MCF 10A (cell line): Measurements from ENCODE around the gene CNN3. TPM values are rescaled to one million over a fixed set of nuclear protein-coding genes. Genes with fewer than 3 reads are reported as not detected.

Experiments
- BruUV-seq: library from RNA; stranded (reverse); fragments of 400-500 nt; replicated peaks from 2 replicates; lab custom pipeline; 2021; lab: Mats Ljungman, UMichigan
- CTCF ChIA-PET: fragments of 300-600 bp; sonication (Branson Sonifier 250); formaldehyde crosslinking; extraction: SDS; loops from one replicate; lab custom pipeline; 2021; ENCODE audit warnings: antibody characterized with exemption, inconsistent platforms; lab: Yijun Ruan, JAX
- POLR2A ChIA-PET: fragments of 300-600, 350-650 bp; sonication (Branson Sonifier 250); formaldehyde crosslinking; extraction: SDS; loops from one replicate; lab custom pipeline; 2020; ENCODE audit warnings: antibody characterized with exemption, inconsistent platforms; lab: Yijun Ruan, JAX
- DNase-seq: peaks from one replicate; pipeline ENCODE4 v3.0.0-alpha.2; 2018; ENCODE audit not compliant: unreplicated experiment
- H3K27ac Mint-ChIP-seq: one replicate; pipeline ENCODE4 v1.8.0; 2022; ENCODE audit warnings: mild to moderate bottlenecking, low read depth, mixed read lengths; ENCODE audit not compliant: unreplicated experiment
- H3K27me3 Mint-ChIP-seq: one replicate; pipeline ENCODE4 v1.8.0; 2022; ENCODE audit warnings: mixed read lengths; ENCODE audit not compliant: insufficient read depth, unreplicated experiment
- H3K36me3 Mint-ChIP-seq: one replicate; pipeline ENCODE4 v1.8.0; 2022; ENCODE audit warnings: mild to moderate bottlenecking, moderate library complexity, mixed read lengths; ENCODE audit not compliant: insufficient read depth, unreplicated experiment
- H3K4me1 Mint-ChIP-seq: one replicate; pipeline ENCODE4 v1.8.0; 2022; ENCODE audit warnings: mixed read lengths; ENCODE audit not compliant: insufficient read depth, unreplicated experiment
- H3K4me3 Mint-ChIP-seq: one replicate; pipeline ENCODE4 v1.8.0; 2022; ENCODE audit warnings: mild to moderate bottlenecking, moderate library complexity, mixed read lengths; ENCODE audit not compliant: unreplicated experiment
- H3K9me3 Mint-ChIP-seq: one replicate; pipeline ENCODE4 v1.8.0; 2022; ENCODE audit warnings: mixed read lengths; ENCODE audit not compliant: unreplicated experiment
- CTCF ChIP-seq: fragments of 200-600 bp; IDR thresholded peaks from one replicate; pipeline ENCODE4 v1.8.0; 2022; ENCODE audit warnings: antibody characterized with exemption, mild to moderate bottlenecking; ENCODE audit not compliant: unreplicated experiment
- intact Hi-C: fragments of 100-400 bp; cut with micrococcal nuclease; formaldehyde crosslinking; loops from 2 replicates; pipeline ENCODE4 v1.14.1; 2022
- total RNA-seq: library from RNA; stranded (reverse); gene quantifications from 2 replicates; pipeline ENCODE4 v1.2.3, GENCODE V29; 2022

CNN3 gene
- total RNA-seq, 1 experiment from 2014 or later = 48.2 TPM

DNA sequence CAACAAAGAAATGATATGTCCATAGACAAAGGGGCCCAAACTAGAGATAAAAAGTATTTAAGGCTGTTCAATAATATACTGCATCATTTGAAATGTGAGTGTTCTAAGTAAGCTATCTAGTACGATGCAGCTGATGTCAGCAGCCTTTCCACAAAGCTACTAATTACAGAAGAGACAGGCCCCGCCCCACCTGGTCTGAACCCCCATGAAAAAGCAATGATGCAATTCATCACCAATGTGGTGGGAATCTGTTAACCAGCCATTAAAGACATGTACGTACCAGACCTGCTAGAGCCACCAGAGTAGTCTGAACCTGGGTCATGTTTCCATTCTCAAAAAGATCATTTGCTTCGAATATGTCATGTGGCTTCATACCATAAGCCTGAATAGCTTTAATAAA lies 25.1 kb downstream of the CNN3 start:
- intact Hi-C loops = no loop called here
- CTCF ChIA-PET = interaction anchor here (1.6 kb wide), 1 partner anchor 47 kb away, joined by 14 read pairs; no protein-coding TSS in a partner anchor

GRCh38 chr1:94899756-94900155 lies 27.2 kb downstream of the CNN3 start:
- no peaks in the 10 kb centered on the region for H3K27me3 Mint-ChIP-seq
- BruUV-seq = no TSS peak
- no peak for TF ChIP-seq CTCF
- CTCF ChIA-PET = interaction anchor here (0.9 to 1.3 kb wide), 3 partner anchors 10 to 145 kb away, joined by 3 to 4 read pairs (median 4); no protein-coding TSS in a partner anchor
- peaks cover 32% of the 10 kb centered on the region for H3K36me3 Mint-ChIP-seq
- no peak for DNase-seq
- no peak overlapping the region for H3K27ac Mint-ChIP-seq
- POLR2A ChIA-PET = interaction anchor here (1.3 kb wide), 1 partner anchor 445 kb away, joined by 3 read pairs; no protein-coding TSS in a partner anchor
- no peak overlapping the region for H3K4me3 Mint-ChIP-seq
- intact Hi-C loops = no loop called here
- peaks cover 7% of the 10 kb centered on the region for H3K4me1 Mint-ChIP-seq
- no peaks in the 10 kb centered on the region for H3K9me3 Mint-ChIP-seq

More for the DNA sequence above, 25.1 kb downstream of the CNN3 start:
- no TSS peak for BruUV-seq
- POLR2A ChIA-PET = interaction anchor here (1.1 kb wide), 1 partner anchor 40 kb away, joined by 4 read pairs; no protein-coding TSS in a partner anchor
- no peak for TF ChIP-seq CTCF
- no peak overlapping the region for H3K27ac Mint-ChIP-seq
- no peak overlapping the region for H3K4me3 Mint-ChIP-seq
- peaks cover 25% of the 10 kb centered on the region for H3K36me3 Mint-ChIP-seq
- no peaks in the 10 kb centered on the region for H3K9me3 Mint-ChIP-seq
- no peaks in the 10 kb centered on the region for H3K27me3 Mint-ChIP-seq
- no peak for DNase-seq
- H3K4me1 Mint-ChIP-seq = peaks cover 7% of the 10 kb centered on the region

DNA sequence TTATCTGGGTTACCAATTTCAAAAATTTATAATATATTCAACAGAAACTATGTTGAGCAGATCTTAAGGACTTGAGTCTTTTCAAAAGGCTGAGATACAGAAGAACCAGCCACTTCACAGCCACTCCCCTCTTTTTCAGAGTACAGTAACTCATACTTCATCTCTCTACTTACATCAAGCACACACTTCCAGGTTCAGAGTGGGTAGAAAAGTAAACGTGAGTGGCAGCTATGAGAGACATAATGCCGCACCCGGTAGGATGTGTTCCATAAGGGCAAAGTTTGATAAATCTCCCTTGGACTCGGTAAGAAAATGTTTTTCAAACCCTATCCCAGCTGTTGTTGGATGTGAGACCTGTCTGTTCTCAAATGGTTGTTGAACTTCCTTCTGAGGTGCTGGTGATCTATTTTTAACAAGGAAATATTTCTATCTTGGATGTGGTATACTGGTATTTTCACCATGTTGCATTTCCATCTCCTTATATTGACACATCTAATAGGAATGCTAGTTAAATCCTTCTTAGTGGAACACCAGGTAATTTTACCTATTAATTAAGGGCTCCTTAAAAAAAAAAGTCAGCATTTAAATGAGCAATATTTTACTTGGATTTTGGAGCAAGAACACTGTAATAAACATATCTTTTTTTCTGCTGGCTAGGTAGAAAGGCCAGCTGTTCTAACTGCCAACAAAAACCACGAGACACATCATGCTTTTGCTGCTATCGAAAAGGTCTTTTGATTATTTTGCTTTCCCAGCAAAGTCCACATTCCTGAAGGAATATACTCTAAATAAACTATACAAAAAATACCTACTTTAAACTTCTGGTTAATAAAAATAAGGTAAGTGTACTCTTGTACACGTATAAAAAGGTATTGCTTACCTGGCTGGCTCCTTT lies 28.2 kb downstream of the CNN3 start:
- H3K27me3 Mint-ChIP-seq = no peaks in the 10 kb centered on the region

More for the DNA sequence above, 28.2 kb downstream of the CNN3 start:
- Mint-ChIP-seq H3K9me3 (no peaks in the 10 kb centered on the region), H3K27ac (no peak overlapping the region), H3K4me1 (peaks cover 6% of the 10 kb centered on the region), H3K36me3 (peaks cover 32% of the 10 kb centered on the region), H3K4me3 (no peak overlapping the region)
- DNase-seq = no peak
- ChIA-PET CTCF (interaction anchor here (0.9 to 1.3 kb wide), 3 partner anchors 23 to 146 kb away, joined by 3 to 4 read pairs (median 3); no protein-coding TSS in a partner anchor), POLR2A (no interaction called here)
- no peak for TF ChIP-seq CTCF
- intact Hi-C loops = no loop called here
- BruUV-seq = no TSS peak
